ENCODE results near the gene DIO1.

DIO1 gene

DNA sequence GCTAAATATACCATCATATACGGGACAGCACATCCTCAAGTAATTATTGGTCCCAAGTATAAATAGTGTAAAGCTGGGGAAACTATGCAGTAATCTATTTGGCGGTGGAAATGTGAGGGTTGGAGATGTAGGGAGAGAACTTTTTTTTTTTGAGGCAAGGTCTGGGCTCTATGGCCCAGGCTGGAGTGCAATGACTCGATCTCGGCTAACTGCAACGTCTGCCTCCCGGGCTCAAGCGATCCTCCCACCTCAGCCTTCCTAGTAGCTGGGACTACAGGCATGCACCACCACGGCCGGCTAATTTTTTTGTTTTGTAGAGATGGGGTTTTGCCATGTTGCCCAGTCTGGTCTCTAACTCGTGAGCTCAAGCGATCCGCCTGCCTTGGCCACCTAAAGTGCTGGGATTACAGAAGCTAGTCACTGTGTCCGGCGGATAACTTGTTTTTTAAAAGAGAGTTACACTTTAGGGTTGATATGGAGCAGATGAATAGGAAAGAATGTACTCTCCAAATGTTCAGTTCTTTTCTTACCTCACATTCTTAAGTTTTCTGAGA is 49.6 kb downstream of the DIO1 start:
- no peak for DNase-seq

DNA sequence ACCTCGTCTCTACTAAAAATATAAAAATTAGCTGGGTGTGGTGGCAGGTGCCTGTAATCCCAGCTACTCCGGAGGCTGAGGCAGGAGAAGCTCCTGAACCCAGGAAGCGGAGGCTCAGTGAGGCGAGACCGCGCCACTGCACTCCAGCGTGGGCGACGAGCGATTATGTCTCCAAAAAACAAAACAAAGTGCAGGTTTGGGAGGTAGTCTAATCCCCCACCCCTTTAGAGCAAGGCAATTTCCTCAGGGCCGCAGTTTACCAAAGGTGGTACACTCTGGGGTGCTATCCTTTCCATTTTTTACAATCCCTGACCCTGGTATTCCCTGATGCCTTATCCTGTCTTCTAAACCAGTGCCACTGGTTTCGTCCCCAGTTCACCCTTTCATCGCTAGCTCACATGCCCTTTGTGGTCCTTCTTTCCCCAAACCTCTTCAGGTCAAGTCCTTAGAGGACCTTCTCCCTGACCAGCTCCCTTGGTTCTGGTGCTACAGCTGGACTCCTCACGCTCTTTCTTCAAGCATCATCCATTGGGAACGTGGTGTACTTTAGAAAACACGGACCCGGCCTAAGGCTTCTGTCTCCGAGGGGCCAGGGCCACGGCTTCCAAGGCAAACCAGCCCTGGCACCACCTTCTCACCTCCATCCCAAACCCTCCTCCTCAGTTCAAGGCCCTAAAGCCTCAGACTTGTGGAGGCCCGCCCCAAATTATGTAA is 50.6 kb downstream of the DIO1 start:
- no peak for DNase-seq

DNA sequence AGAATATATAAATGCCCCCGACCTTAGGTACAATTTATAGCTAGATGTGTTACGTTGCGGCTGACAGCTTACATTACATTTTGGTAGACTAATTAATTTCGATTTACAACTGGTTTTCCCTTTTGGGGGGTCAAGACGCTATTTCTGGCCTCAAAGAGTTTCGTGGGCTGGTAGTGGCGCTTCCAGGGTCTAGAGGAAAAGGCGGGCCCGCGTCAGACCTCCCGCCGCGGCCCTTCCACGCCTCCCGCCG is 51.1 kb downstream of the DIO1 start:
- no peak for DNase-seq

DNA sequence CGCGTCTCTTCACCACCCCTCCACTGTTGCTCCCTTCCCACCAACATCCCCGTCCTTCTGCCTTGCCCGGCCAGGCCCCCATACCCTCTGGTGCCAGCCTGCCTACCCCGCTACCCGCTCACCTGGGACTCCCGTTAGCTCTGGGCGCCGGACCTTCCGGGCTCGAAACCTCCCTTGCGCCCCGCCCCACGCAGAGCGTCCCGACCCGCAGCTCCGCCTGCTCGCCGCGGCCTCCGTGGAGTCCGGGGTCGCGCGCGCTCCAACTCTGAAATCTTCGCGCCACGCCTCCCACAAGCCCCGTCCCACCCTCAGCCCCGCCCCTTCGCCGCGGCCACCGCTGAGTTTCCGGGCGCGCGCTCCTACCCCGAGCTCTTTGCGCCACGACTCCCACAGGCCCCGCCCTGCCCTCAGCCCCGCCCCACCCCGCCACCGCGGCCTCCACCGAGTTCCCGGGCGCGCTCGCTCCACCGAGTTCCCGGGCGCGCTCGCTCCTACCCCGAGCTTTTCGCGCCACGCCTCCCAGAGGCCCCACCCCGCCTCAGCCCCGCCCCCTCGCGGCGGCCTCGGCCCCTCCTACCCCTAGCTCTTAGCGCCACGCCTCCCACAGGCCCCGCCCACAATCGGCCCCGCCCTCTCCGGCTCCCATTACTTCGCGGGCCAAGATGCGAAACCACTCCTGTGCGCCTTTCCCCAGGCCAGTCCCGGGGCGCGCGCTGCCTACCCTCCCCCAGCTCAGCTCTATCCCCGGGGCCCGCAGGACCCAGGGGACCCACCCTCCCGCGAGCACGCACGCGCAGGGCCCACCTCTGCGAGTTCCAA is 51.7 kb downstream of the DIO1 start, which contains the start of gene IFT25:
IFT25 (minus strand) TSS at position 267 of the 819 bp plus-strand sequence. CDS start 5,617 bp downstream, outside the sequence.
- peak; percentile 96 for DNase-seq

DNA sequence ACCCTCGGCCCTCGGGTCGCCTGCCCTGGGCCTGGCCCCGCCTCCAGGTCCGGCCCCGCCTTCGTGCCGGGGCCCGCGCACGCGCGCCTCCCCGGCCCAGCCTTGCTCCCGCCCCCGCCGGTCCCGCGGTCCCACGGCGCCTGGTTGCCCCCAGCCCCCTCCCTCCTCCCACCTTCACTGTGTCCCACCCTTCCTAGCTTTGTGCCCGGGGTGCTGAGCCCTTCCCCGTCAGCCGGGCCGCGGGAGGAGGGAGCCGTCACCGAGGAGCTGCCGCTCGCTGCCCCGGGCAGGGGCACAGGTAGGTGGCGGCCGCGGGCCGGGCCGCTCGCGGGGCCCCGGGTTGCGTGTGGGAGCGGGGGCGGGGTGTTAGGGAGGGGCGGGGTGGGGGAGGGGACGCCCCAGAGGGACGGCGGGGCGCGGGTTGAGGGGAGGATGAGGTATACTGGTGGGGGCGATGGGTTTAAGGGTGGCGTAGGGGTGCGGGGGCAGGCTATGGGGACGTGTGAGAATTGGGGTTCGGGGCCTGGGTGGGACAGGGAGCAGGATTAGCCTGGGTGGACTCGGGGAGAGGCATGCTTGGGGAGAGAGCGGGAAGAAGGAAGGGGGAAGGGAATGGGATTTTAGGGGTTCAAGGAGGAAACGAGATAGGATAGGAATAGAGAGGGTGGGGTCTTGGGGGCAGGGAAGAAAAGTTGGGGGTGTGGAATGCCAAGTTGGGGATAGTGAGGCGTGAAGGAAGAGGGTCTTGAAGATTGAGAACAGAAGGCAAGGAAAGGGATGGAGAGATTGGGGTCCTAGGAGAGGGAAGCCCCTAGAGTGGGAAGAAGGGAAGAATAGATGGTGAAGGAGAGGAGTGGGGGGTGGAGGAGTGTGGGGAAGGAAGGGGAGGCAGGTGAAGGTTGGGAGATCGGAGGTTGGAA is 52.5 kb downstream of the DIO1 start, which contains the start of gene LRRC42:
LRRC42 (plus strand) TSS at position 99 of the 920 bp plus-strand sequence. CDS start 5,650 bp downstream, outside the sequence.
- DNase-seq, result no peak

DNA sequence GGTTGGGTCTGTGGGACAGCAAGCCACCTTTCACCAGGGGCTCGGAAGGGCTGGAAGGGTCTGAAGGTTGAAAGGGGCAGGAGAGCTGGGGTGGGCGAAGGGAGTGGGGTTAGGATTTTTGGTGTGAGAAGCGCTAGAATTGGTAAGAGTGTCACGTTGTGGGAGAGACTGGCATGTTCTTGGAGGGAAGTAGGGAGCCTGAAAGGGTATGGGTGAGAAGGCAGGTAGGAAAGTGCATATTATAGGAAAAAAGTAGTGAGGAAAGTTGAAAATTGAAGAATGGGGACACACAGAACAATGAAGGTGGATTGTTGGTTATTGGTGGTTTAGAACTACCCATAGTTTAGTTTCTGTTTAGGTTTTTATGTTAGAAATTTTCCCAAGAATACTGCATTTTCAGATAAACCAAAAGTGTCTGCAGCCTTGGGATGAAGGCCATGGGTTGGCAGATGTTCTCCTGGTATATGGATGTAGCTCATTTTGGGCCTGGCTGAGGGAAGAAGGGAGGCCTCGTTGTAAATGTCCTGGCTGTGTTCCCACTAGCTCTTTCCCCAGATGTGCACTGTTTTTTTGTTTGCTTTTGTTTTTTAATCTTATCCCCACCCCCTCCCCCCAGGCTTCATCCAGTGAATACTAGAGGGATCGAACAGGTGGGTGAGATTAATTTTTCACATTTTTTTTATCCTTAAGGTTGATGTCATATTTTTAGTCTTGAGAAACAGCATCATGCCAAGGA is 53.4 kb downstream of the DIO1 start:
- no peak for DNase-seq

DNA sequence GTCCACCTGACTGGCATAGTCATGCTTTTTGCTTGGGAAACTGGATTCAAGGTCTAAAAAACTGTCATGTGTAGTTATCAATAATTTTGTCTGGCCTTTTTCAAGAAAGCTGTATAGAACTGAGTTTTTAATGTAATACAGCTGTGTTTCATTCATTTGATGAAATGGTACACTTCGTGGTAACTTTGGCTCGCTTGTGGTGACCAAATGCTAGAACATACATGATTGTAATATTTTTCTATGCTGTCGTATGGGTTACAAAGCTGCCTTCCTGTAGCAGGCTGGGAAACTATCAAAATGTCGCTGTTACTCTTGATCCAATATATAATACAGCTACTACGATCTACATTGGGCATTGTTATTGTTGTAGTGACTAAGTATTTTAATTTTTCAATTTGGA is 54.3 kb downstream of the DIO1 start:
- peak; percentile 33 for DNase-seq

DNA sequence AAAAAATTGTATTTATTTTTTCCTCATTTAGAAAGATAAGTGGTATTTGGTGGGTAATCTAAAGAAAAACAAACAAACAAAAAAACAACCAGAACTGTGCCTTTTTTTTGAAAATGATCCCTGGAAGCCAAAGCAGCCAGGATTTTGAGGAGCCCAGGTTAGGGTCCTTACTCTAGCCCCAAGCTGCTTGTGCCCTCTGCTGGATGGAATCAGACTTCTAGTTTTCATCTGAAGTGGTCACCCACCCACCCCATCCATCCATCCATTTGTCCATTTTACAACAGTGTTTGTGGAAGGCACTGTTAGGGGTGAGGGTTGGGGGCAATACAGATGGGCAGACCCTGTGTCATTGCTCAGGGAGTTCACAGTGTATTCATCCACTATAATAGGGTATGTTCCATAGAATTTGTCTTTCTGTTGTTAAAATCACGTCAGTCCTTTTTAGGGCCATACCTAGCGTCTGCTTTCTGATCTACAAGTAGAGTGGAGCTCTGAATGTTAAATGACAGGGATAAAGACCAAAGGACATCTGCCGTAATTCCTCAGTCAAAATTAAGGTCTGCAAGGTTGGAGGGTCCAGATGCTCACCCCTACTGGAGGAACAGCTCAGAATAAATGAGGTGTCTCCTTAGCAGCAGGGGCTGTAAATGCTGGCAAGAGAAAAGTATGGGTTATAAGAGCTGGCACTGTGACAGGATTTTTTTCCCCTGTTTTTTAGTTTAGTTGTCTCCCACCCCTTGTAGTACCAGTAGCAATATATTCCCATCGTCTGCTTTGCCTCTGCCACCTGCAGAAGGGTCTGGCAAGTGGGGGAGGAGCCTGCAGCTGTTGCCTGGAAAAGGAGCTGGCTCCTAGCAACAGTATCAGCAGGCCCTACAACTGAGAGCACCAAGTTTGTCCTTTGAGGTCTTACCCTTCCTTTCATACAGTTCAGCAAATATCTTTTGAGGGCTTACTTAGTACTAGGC is 55.3 kb downstream of the DIO1 start:
- DNase-seq, result peak; percentile 52

DNA sequence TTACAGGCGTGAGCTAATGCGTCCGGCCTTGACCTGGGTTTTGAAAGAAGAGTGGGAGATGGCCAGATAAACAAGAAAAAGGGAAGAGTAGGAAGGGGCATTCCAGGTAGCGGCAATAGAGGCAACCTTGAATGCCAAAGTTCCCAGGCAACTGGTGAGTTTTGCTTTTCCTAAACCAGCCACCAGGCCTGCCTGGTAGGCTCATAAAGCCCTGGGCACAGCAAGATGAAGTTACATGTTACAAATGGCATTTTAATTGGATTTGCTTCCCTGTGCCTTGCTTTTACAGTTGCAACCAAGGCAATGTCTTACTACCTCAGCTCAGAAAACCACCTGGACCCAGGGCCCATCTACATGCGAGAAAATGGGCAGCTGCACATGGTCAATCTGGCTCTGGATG is 57.7 kb downstream of the DIO1 start:
- DNase-seq, result no peak

DNA sequence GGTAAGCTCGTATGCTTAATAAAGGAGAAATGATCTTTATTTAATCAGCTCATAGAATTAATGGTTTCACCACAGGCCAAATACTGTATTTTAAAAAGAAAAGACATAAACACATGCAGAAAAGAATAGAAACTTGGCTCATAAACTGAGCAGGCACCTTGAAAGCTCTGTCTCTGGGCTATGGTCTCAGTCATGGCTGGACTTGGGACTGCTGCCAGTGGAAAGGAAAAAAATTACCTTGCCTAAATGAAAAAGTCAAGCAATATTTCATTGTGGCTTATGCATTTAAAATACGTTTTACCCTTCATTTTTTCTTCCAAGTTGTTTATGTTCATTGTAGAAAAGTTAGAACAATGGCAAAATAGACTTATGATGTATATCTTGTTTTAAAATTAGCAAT is 60.1 kb downstream of the DIO1 start:
- no peak for DNase-seq

DNA sequence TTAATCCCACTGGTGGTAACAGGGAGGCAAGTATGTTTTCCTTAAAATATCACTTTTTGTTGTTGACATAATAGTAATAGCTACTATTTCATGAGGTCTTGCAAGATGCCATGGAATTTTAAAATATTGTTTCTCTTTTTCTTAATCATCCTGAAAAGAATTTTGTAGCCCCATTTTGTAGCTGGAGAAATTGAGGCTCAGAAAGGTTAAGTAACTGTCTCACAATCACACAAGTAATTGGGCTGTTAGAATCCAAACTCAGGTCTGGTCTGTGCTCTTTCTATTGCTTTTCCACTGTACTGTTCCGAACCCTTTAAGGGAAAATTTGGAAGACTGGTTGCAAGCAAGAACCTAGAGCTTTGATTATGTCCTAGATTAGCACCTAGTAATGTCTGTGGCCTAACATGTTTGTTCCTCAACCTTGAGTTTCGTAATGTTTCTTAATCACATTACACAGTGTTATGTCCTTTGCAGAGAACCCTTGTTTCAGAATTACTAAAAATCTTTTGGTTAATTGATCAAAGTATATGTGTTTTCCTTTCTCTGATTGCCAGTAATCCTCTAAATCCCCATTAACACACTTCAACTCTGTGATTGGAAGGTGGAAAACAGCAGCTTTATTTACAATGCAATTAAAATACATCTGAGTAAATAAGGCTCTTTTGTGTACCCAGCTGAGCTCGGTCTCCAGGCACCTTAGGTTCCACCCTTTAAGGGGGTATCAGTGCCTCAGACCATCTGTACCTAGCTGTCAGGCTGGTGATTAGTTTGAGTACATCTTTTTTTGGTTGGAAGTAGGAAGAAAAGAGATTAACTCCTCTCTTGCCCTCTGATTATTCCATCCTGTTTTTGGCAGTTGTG is 62.6 kb downstream of the DIO1 start:
- no peak for DNase-seq

DNA sequence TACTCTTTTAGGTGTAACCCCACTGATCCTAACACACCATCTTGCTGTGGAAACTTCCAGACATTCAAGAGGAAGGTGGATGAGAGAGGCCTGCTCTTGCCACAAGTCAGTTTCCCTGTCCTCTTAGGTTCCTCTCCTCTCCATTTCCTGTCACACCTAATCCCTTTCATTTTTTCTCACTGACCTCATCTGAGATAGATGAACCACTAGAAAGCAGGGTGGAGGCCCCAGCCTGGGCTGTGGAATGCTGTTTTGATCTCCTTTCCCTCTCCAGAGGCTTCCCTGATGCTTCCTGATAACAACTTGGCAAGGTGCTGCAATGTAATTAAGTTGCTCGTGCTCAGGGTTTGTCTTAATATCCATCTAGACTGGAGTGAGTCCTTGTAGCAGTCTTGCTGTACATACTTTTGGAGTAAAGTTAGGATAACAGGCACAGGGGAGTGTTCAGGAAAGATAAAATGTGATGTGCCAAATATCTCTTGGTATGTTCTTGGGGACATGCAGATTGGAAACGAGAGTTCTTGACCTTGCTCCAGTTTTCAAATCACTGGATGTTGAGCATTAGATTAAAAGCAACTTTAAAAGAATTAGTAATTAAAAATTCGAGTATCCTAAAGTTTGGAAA is 63.3 kb downstream of the DIO1 start:
- DNase-seq, result peak; percentile 56

DNA sequence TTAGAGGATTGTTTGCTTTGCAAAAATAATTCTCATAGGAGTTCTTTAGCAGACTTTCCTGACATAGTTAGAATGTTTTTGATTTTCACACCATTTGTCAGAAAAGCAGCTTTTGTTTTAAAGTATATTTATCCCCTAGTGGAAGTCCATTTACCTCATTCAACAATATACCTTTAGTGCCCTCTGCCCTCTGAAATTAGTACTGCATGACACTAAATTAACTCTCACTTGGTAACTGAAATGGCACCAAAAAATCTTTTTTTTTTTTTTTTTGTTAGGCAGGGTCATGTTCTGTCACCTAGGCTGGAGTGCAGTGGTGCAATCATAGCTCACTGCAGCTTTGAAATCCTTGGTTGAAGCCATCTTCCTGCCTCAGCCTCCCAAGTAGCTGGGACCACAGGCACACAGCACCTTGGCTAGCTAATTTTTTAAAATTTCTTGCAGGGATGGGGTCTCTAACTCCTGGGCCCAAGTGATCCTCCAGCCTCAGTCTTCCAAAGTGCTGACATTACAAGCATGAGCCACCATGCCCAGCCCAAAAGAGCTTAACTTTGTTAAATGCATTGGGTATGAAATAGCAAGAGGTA is 65.8 kb downstream of the DIO1 start:
- no peak for DNase-seq

Data from fibroblast of skin of abdomen (primary cell).